ENCODE results near the gene PRLR. TPM values are rescaled to one million over a fixed set of nuclear protein-coding genes. Genes with fewer than 3 reads are reported as not detected.

Gene PRLR
- total and polyA plus RNA-seq, 2 of the 13 experiments (the other 11 are each of a cell fraction or from before 2014, with no cell fraction given) = 12.2 to 13.3 TPM

DNA sequence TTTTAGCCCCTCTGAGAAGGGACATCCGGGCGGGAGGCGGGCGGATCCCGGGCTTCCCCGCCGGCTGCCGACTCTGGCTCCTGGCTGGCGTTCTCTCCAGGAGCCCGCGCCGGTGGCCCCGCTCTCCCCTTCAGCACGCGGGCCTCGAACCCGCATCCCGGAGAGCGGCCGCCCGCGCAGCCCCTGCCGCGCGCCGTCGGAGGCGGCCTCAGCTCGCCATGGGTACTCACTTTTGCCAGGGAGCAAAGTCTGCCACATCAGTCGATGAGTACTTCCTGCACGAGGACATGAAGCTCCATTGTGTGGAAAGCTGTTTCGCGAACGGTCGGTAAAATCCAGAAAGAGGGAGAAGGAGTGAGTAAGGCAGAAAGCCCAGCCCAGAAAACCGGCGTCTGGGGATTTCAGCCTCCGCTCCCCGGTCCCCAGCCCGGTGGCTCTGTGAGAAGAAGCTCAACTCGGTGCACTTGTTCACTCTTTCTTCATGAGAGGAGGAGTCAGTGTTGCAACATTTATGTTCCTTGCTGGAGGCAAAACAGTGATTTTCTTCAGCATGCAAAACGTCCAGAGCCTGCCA, at the start of gene PRLR (continued):
- TF ChIP-seq, protein P1, sequence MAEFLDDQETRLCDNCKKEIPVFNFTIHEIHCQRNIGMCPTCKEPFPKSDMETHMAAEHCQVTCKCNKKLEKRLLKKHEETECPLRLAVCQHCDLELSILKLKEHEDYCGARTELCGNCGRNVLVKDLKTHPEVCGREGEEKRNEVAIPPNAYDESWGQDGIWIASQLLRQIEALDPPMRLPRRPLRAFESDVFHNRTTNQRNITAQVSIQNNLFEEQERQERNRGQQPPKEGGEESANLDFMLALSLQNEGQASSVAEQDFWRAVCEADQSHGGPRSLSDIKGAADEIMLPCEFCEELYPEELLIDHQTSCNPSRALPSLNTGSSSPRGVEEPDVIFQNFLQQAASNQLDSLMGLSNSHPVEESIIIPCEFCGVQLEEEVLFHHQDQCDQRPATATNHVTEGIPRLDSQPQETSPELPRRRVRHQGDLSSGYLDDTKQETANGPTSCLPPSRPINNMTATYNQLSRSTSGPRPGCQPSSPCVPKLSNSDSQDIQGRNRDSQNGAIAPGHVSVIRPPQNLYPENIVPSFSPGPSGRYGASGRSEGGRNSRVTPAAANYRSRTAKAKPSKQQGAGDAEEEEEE (CRISPR knock-in tag; IDR thresholded peaks at IDR 0.05; ENCODE audit: borderline replicate concordance) = no peak
- TF ChIP-seq SMC3 (IDR thresholded peaks at IDR 0.05; ENCODE audit: low read length) (no peak), ZNF3 (CRISPR knock-in tag; IDR thresholded peaks at IDR 0.05) (no peak), CREM (IDR thresholded peaks at IDR 0.05) (no peak), CREM (CRISPR knock-in tag; IDR thresholded peaks at IDR 0.05) (no peak), XRCC5 (optimal IDR thresholded peaks at IDR 0.05; ENCODE audit: low read length) (peak; percentile 59), TSC22D2 (CRISPR knock-in tag; IDR thresholded peaks at IDR 0.05; ENCODE audit: borderline replicate concordance) (no peak), FOXJ3 (CRISPR knock-in tag; IDR thresholded peaks at IDR 0.05; ENCODE audit: borderline replicate concordance) (no peak), NFE2 (CRISPR knock-in tag; IDR thresholded peaks at IDR 0.05) (no peak), MBNL3 (CRISPR knock-in tag; conservative IDR thresholded peaks at IDR 0.05) (no peak), FOXM1 (CRISPR knock-in tag; IDR thresholded peaks at IDR 0.05) (no peak), PTBP1 (IDR thresholded peaks at IDR 0.05; ENCODE audit: low read depth, low read length, poor library complexity, severe bottlenecking) (no peak), SETDB1 (CRISPR knock-in tag; IDR thresholded peaks at IDR 0.05; ENCODE audit: borderline replicate concordance) (no peak), NFIB (CRISPR knock-in tag; IDR thresholded peaks at IDR 0.05; ENCODE audit: borderline replicate concordance) (no peak), ZSCAN12 (CRISPR knock-in tag; IDR thresholded peaks at IDR 0.05) (no peak), MBD4 (IDR thresholded peaks at IDR 0.05; ENCODE audit: borderline replicate concordance, low read length) (no peak), MED1 (CRISPR knock-in tag; IDR thresholded peaks at IDR 0.05) (peak; percentile 60; the same call in 1 of the 2 replicates), POLR2AphosphoS5 (IDR thresholded peaks at IDR 0.05; ENCODE audit: low read depth, low read length) (peak; percentile 23; the same call in 1 of the 2 replicates), ZNF7 (CRISPR knock-in tag; IDR thresholded peaks at IDR 0.05) (no peak), MYC (CRISPR knock-in tag; IDR thresholded peaks at IDR 0.05; ENCODE audit: borderline replicate concordance) (peak; percentile 77; the same call in 1 of the 2 replicates), ISX (CRISPR knock-in tag; conservative IDR thresholded peaks at IDR 0.05) (no peak)
- TF ChIP-seq, protein P2, sequence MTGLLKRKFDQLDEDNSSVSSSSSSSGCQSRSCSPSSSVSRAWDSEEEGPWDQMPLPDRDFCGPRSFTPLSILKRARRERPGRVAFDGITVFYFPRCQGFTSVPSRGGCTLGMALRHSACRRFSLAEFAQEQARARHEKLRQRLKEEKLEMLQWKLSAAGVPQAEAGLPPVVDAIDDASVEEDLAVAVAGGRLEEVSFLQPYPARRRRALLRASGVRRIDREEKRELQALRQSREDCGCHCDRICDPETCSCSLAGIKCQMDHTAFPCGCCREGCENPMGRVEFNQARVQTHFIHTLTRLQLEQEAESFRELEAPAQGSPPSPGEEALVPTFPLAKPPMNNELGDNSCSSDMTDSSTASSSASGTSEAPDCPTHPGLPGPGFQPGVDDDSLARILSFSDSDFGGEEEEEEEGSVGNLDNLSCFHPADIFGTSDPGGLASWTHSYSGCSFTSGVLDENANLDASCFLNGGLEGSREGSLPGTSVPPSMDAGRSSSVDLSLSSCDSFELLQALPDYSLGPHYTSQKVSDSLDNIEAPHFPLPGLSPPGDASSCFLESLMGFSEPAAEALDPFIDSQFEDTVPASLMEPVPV (CRISPR knock-in tag; IDR thresholded peaks at IDR 0.05) = no peak
- TF ChIP-seq, protein P3, sequence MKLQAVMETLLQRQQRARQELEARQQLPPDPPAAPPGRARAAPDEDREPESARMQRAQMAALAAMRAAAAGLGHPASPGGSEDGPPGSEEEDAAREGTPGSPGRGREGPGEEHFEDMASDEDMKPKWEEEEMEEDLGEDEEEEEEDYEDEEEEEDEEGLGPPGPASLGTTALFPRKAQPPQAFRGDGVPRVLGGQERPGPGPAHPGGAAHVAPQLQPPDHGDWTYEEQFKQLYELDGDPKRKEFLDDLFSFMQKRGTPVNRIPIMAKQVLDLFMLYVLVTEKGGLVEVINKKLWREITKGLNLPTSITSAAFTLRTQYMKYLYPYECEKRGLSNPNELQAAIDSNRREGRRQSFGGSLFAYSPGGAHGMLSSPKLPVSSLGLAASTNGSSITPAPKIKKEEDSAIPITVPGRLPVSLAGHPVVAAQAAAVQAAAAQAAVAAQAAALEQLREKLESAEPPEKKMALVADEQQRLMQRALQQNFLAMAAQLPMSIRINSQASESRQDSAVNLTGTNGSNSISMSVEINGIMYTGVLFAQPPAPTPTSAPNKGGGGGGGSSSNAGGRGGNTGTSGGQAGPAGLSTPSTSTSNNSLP (IDR thresholded peaks at IDR 0.05; ENCODE audit: low read depth, low read length) = no peak
- TF ChIP-seq, protein P4, sequence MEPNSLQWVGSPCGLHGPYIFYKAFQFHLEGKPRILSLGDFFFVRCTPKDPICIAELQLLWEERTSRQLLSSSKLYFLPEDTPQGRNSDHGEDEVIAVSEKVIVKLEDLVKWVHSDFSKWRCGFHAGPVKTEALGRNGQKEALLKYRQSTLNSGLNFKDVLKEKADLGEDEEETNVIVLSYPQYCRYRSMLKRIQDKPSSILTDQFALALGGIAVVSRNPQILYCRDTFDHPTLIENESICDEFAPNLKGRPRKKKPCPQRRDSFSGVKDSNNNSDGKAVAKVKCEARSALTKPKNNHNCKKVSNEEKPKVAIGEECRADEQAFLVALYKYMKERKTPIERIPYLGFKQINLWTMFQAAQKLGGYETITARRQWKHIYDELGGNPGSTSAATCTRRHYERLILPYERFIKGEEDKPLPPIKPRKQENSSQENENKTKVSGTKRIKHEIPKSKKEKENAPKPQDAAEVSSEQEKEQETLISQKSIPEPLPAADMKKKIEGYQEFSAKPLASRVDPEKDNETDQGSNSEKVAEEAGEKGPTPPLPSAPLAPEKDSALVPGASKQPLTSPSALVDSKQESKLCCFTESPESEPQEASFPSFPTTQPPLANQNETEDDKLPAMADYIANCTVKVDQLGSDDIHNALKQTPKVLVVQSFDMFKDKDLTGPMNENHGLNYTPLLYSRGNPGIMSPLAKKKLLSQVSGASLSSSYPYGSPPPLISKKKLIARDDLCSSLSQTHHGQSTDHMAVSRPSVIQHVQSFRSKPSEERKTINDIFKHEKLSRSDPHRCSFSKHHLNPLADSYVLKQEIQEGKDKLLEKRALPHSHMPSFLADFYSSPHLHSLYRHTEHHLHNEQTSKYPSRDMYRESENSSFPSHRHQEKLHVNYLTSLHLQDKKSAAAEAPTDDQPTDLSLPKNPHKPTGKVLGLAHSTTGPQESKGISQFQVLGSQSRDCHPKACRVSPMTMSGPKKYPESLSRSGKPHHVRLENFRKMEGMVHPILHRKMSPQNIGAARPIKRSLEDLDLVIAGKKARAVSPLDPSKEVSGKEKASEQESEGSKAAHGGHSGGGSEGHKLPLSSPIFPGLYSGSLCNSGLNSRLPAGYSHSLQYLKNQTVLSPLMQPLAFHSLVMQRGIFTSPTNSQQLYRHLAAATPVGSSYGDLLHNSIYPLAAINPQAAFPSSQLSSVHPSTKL (CRISPR knock-in tag; IDR thresholded peaks at IDR 0.05) = peak; percentile 77
